Activated T-cell treated with anti-CD3 and anti-CD28 coated beads, Interleukin-2, amount 50 U/mL, for 24 hours (primary cell): ENCODE data around the gene OR2S2.
"Not testable (repeated sequence)": the region's sequence is repeated elsewhere in the genome, so short reads cannot be mapped to it uniquely, and the experiment has no call there.

Source experiments
- DNase-seq: peaks from one replicate; pipeline ENCODE4 v3.0.0-alpha.2; 2020
- H3K27ac Mint-ChIP-seq: 2 replicates; pipeline ENCODE4 v1.8.0; 2020; ENCODE audit warnings: mild to moderate bottlenecking, mixed read lengths
- H3K27me3 Mint-ChIP-seq: 2 replicates; pipeline ENCODE4 v1.8.0; 2020; ENCODE audit warnings: mixed read lengths
- H3K36me3 Mint-ChIP-seq: 2 replicates; pipeline ENCODE4 v1.8.0; 2020; ENCODE audit warnings: low read depth, mixed read lengths
- H3K4me1 Mint-ChIP-seq: 2 replicates; pipeline ENCODE4 v1.8.0; 2020; ENCODE audit warnings: low read depth, mixed read lengths
- H3K4me3 Mint-ChIP-seq: 2 replicates; pipeline ENCODE4 v1.8.0; 2020; ENCODE audit warnings: mild to moderate bottlenecking, moderate library complexity, mixed read lengths
- H3K9me3 Mint-ChIP-seq: 2 replicates; pipeline ENCODE4 v1.8.0; 2020; ENCODE audit warnings: mixed read lengths

The OR2S2 gene

GRCh38 chr9:35958104-35958837, at the start of gene OR2S2:
OR2S2 (minus strand) TSS chr9:35958154; CDS start chr9:35958098, 56 bp downstream.
- Mint-ChIP-seq H3K36me3 (no peaks in the 10 kb centered on the region), H3K27ac (no peak within 1 kb of the TSS), H3K4me3 (no peak within 1 kb of the TSS), H3K4me1 (peaks cover 4% of the 10 kb centered on the region), H3K27me3 (peaks cover 3% of the 10 kb centered on the region), H3K9me3 (no peaks in the 10 kb centered on the region)
- DNase-seq, result no peak

- Mint-ChIP-seq H3K4me3 (no peak overlapping the region), H3K9me3 (no peaks in the 10 kb centered on the region), H3K36me3 (no peaks in the 10 kb centered on the region), H3K27me3 (peaks cover 44% of the 10 kb centered on the region), H3K27ac (no peak overlapping the region), H3K4me1 (peaks cover 21% of the 10 kb centered on the region)
- DNase-seq, result no peak
These were observed 49.4 kb upstream of the OR2S2 start for GRCh38 chr9:36007316-36007708.

- H3K4me1 Mint-ChIP-seq, result peaks cover 21% of the 10 kb centered on the region
- H3K27me3 Mint-ChIP-seq, result peaks cover 47% of the 10 kb centered on the region
- no peak for DNase-seq
- H3K36me3 Mint-ChIP-seq, result no peaks in the 10 kb centered on the region
- no peak overlapping the region for H3K27ac Mint-ChIP-seq
- no peak overlapping the region for H3K4me3 Mint-ChIP-seq
- H3K9me3 Mint-ChIP-seq, result no peaks in the 10 kb centered on the region
These were observed 48.8 kb upstream of the OR2S2 start for GRCh38 chr9:36006549-36007315.

GRCh38 chr9:36005891-36006290, 47.9 kb upstream of the OR2S2 start:
- Mint-ChIP-seq H3K4me1 (peaks cover 21% of the 10 kb centered on the region), H3K27me3 (peaks cover 42% of the 10 kb centered on the region), H3K36me3 (no peaks in the 10 kb centered on the region), H3K4me3 (no peak overlapping the region), H3K27ac (no peak overlapping the region), H3K9me3 (no peaks in the 10 kb centered on the region)
- no peak for DNase-seq

GRCh38 chr9:35998333-35998732, 40.4 kb upstream of the OR2S2 start:
- no peak overlapping the region for H3K27ac Mint-ChIP-seq
- no peak overlapping the region for H3K4me3 Mint-ChIP-seq
- H3K4me1 Mint-ChIP-seq, result no peaks in the 10 kb centered on the region
- no peak for DNase-seq
- peaks cover 34% of the 10 kb centered on the region for H3K27me3 Mint-ChIP-seq
- H3K36me3 Mint-ChIP-seq, result no peaks in the 10 kb centered on the region
- H3K9me3 Mint-ChIP-seq, result peaks cover 2% of the 10 kb centered on the region

GRCh38 chr9:35997016-35997415, 39.1 kb upstream of the OR2S2 start:
- DNase-seq, H3K27ac Mint-ChIP-seq, H3K4me3 Mint-ChIP-seq, H3K36me3 Mint-ChIP-seq, H3K4me1 Mint-ChIP-seq, H3K9me3 Mint-ChIP-seq: not testable (repeated sequence)
- peaks cover 29% of the 10 kb centered on the region for H3K27me3 Mint-ChIP-seq

- Mint-ChIP-seq H3K4me1 (no peaks in the 10 kb centered on the region), H3K9me3 (peaks cover 2% of the 10 kb centered on the region), H3K36me3 (no peaks in the 10 kb centered on the region), H3K27me3 (peaks cover 30% of the 10 kb centered on the region), H3K27ac (no peak overlapping the region), H3K4me3 (no peak overlapping the region)
- no peak for DNase-seq
These were observed 38.5 kb upstream of the OR2S2 start for GRCh38 chr9:35996358-35996970.

- H3K27me3 Mint-ChIP-seq, result peaks cover 32% of the 10 kb centered on the region
These were observed 37.0 kb upstream of the OR2S2 start for GRCh38 chr9:35994959-35995358.

GRCh38 chr9:35993976-35994720, 36.2 kb upstream of the OR2S2 start:
- H3K4me1 Mint-ChIP-seq, result no peaks in the 10 kb centered on the region
- DNase-seq, result no peak
- no peak overlapping the region for H3K27ac Mint-ChIP-seq
- H3K4me3 Mint-ChIP-seq, result no peak overlapping the region
- H3K27me3 Mint-ChIP-seq, result peaks cover 29% of the 10 kb centered on the region
- H3K36me3 Mint-ChIP-seq, result no peaks in the 10 kb centered on the region
- peaks cover 2% of the 10 kb centered on the region for H3K9me3 Mint-ChIP-seq

More at GRCh38 chr9:35994959-35995358, 37.0 kb upstream of the OR2S2 start:
- no peak for DNase-seq
- no peaks in the 10 kb centered on the region for H3K36me3 Mint-ChIP-seq
- H3K9me3 Mint-ChIP-seq, result peaks cover 2% of the 10 kb centered on the region
- no peak overlapping the region for H3K27ac Mint-ChIP-seq
- no peak overlapping the region for H3K4me3 Mint-ChIP-seq
- no peaks in the 10 kb centered on the region for H3K4me1 Mint-ChIP-seq

- not testable (repeated sequence) for DNase-seq, H3K36me3 Mint-ChIP-seq, H3K9me3 Mint-ChIP-seq, H3K4me1 Mint-ChIP-seq, H3K27ac Mint-ChIP-seq, H3K4me3 Mint-ChIP-seq
- H3K27me3 Mint-ChIP-seq, result peaks cover 29% of the 10 kb centered on the region
These were observed 35.2 kb upstream of the OR2S2 start for GRCh38 chr9:35993136-35993535.

- Mint-ChIP-seq H3K4me1 (no peaks in the 10 kb centered on the region), H3K36me3 (no peaks in the 10 kb centered on the region), H3K27me3 (peaks cover 35% of the 10 kb centered on the region), H3K27ac (no peak overlapping the region), H3K4me3 (no peak overlapping the region), H3K9me3 (no peaks in the 10 kb centered on the region)
- DNase-seq, result no peak
These were observed 32.2 kb upstream of the OR2S2 start for GRCh38 chr9:35990155-35990554.

GRCh38 chr9:35984021-35984420, 26.1 kb upstream of the OR2S2 start:
- Mint-ChIP-seq H3K27ac (no peak overlapping the region), H3K36me3 (no peaks in the 10 kb centered on the region), H3K4me3 (no peak overlapping the region), H3K27me3 (peaks cover 53% of the 10 kb centered on the region), H3K4me1 (no peaks in the 10 kb centered on the region), H3K9me3 (no peaks in the 10 kb centered on the region)
- no peak for DNase-seq

- H3K4me1 Mint-ChIP-seq, result no peaks in the 10 kb centered on the region
- no peak overlapping the region for H3K4me3 Mint-ChIP-seq
- DNase-seq, result no peak
- H3K27me3 Mint-ChIP-seq, result peaks cover 61% of the 10 kb centered on the region
- no peaks in the 10 kb centered on the region for H3K36me3 Mint-ChIP-seq
- no peaks in the 10 kb centered on the region for H3K9me3 Mint-ChIP-seq
- no peak overlapping the region for H3K27ac Mint-ChIP-seq
These were observed 23.7 kb upstream of the OR2S2 start for GRCh38 chr9:35981699-35982098.

GRCh38 chr9:35980289-35981011, 22.5 kb upstream of the OR2S2 start:
- no peak for DNase-seq
- Mint-ChIP-seq H3K27me3 (peaks cover 66% of the 10 kb centered on the region), H3K9me3 (peaks cover 7% of the 10 kb centered on the region), H3K27ac (no peak overlapping the region), H3K36me3 (peaks cover 1% of the 10 kb centered on the region), H3K4me1 (no peaks in the 10 kb centered on the region), H3K4me3 (no peak overlapping the region)
